Measurements from ENCODE around the gene RADIL. TPM values are rescaled to one million over a fixed set of nuclear protein-coding genes. Genes with fewer than 3 reads are reported as not detected.

The RADIL gene
- total RNA-seq, 1 experiment from 2014 or later, result not detected

DNA sequence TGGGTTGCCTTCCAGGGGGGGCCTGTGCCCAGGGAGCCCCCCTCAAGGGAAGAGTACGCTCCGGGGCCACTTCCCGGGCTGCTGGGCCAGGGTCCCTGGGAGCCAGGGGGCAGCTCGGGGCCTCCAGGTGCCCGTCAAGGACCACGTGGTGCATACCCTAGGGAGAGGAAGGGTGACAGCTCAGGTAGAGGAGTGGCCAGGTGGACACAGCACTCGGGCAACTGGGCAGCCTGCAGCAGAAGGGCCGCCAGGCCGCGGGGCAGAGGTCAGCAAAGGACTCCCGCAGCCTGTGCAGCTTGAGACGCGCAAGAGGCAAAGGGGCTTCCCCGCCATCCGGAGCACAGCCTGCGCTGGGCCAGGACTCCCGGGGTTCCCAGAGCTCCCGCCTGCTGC, 81.7 kb downstream of the RADIL start:
- intact Hi-C loops (cut with micrococcal nuclease), result no loop called here
- no peaks in the 10 kb centered on the region for H3K4me1 Mint-ChIP-seq (ENCODE audit: insufficient read depth, unreplicated experiment)
- no peak overlapping the region for H3K27ac Mint-ChIP-seq (ENCODE audit: low read depth, unreplicated experiment)
- ChIA-PET CTCF (no interaction called here), POLR2A (no interaction called here)
- DNase-seq (ENCODE audit: unreplicated experiment), result no peak
- H3K9me3 Mint-ChIP-seq (ENCODE audit: unreplicated experiment), result no peaks in the 10 kb centered on the region
- BruUV-seq (replicated peaks), result no TSS peak
- H3K36me3 Mint-ChIP-seq (ENCODE audit: insufficient read depth, unreplicated experiment), result peaks cover 10% of the 10 kb centered on the region
- peaks cover 8% of the 10 kb centered on the region for H3K27me3 Mint-ChIP-seq (ENCODE audit: insufficient read depth, unreplicated experiment)
- TF ChIP-seq CTCF (IDR thresholded peaks at IDR 0.05; ENCODE audit: unreplicated experiment), result no peak
- H3K4me3 Mint-ChIP-seq (ENCODE audit: unreplicated experiment), result no peak overlapping the region

- no peak overlapping the region for H3K27ac Mint-ChIP-seq (ENCODE audit: low read depth, unreplicated experiment)
- no peak for TF ChIP-seq CTCF (IDR thresholded peaks at IDR 0.05; ENCODE audit: unreplicated experiment)
Observed at GRCh38 chr7:4800926-4801838, 82.3 kb downstream of the RADIL start.

DNA sequence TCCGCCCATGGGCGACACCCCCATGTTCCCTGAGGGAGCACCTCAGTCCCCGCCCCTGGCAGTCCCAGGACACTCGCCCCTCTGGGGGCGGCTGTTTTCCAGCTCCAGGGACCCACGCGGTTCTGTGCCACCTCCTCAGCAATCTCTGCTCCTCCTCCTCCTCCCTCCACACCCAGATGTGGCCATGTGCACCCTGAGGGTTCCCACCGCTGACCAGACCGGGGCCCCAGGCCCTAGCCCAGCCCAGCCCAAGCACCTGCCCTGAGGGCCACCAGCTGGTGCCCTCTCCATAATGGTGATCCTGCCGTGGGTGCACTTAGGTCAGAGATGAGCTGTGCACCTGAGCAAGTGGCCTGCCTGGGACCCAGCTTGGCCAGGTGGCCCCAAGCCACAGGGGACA, 83.0 kb downstream of the RADIL start:
- Mint-ChIP-seq H3K27me3 (ENCODE audit: insufficient read depth, unreplicated experiment) (no peaks in the 10 kb centered on the region), H3K27ac (ENCODE audit: low read depth, unreplicated experiment) (no peak overlapping the region), H3K36me3 (ENCODE audit: insufficient read depth, unreplicated experiment) (peaks cover 10% of the 10 kb centered on the region), H3K4me1 (ENCODE audit: insufficient read depth, unreplicated experiment) (no peaks in the 10 kb centered on the region), H3K4me3 (ENCODE audit: unreplicated experiment) (no peak overlapping the region), H3K9me3 (ENCODE audit: unreplicated experiment) (no peaks in the 10 kb centered on the region)
- POLR2A ChIA-PET, result no interaction called here
- no TSS peak for BruUV-seq (replicated peaks)
- CTCF ChIA-PET, result interaction anchor here (0.8 to 3.4 kb wide), 2 partner anchors 15 to 285 kb away, joined by 4 to 24 read pairs; no protein-coding TSS in a partner anchor
- TF ChIP-seq CTCF (IDR thresholded peaks at IDR 0.05; ENCODE audit: unreplicated experiment), result no peak
- intact Hi-C loops (cut with micrococcal nuclease), result no loop called here
- no peak for DNase-seq (ENCODE audit: unreplicated experiment)

More at GRCh38 chr7:4800926-4801838, 82.3 kb downstream of the RADIL start:
- CTCF ChIA-PET, result interaction anchor here (0.8 kb wide), 1 partner anchor 14 kb away, joined by 4 read pairs; no protein-coding TSS in a partner anchor
- Mint-ChIP-seq H3K27me3 (ENCODE audit: insufficient read depth, unreplicated experiment) (peaks cover 1% of the 10 kb centered on the region), H3K9me3 (ENCODE audit: unreplicated experiment) (no peaks in the 10 kb centered on the region), H3K4me1 (ENCODE audit: insufficient read depth, unreplicated experiment) (no peaks in the 10 kb centered on the region), H3K36me3 (ENCODE audit: insufficient read depth, unreplicated experiment) (peaks cover 10% of the 10 kb centered on the region), H3K4me3 (ENCODE audit: unreplicated experiment) (no peak overlapping the region)
- no TSS peak for BruUV-seq (replicated peaks)
- intact Hi-C loops (cut with micrococcal nuclease), result no loop called here
- no peak for DNase-seq (ENCODE audit: unreplicated experiment)
- POLR2A ChIA-PET, result no interaction called here

- no peaks in the 10 kb centered on the region for H3K27me3 Mint-ChIP-seq (ENCODE audit: insufficient read depth, unreplicated experiment)
- H3K36me3 Mint-ChIP-seq (ENCODE audit: insufficient read depth, unreplicated experiment), result peaks cover 10% of the 10 kb centered on the region
- no peak overlapping the region for H3K4me3 Mint-ChIP-seq (ENCODE audit: unreplicated experiment)
- intact Hi-C loops (cut with micrococcal nuclease), result no loop called here
- TF ChIP-seq CTCF (IDR thresholded peaks at IDR 0.05; ENCODE audit: unreplicated experiment), result no peak
- CTCF ChIA-PET, result interaction anchor here (0.6 to 3.4 kb wide), 3 partner anchors 14 to 326 kb away, joined by 4 to 24 read pairs (median 12); no protein-coding TSS in a partner anchor
- no peaks in the 10 kb centered on the region for H3K9me3 Mint-ChIP-seq (ENCODE audit: unreplicated experiment)
- POLR2A ChIA-PET, result interaction anchor here (1.4 kb wide), 1 partner anchor 24 kb away, joined by 3 read pairs; the partner anchor contains the start of gene AP5Z1
- DNase-seq (ENCODE audit: unreplicated experiment), result peak; percentile 23
- no TSS peak for BruUV-seq (replicated peaks)
- no peaks in the 10 kb centered on the region for H3K4me1 Mint-ChIP-seq (ENCODE audit: insufficient read depth, unreplicated experiment)
- H3K27ac Mint-ChIP-seq (ENCODE audit: low read depth, unreplicated experiment), result no peak overlapping the region
Observed at GRCh38 chr7:4799508-4800268, 83.8 kb downstream of the RADIL start.

All from MCF 10A (cell line).